HCT116 (cell line): Measurements from ENCODE around the gene RNH1. TPM values are rescaled to one million over a fixed set of nuclear protein-coding genes. Genes with fewer than 3 reads are reported as not detected.

ENCODE experiments used
- ATAC-seq: fragments of 200-7000 bp; cut with Tn5 transposase; 2 replicates; pipeline ENCODE4 v1.9.1; 2020; ENCODE audit warnings: mild to moderate bottlenecking, moderate library complexity
- BruUV-seq: library from RNA; stranded (reverse); fragments of 400-500 nt; replicated peaks from 2 replicates; lab custom pipeline; 2021; lab: Mats Ljungman, UMichigan
- CTCF ChIA-PET: fragments of 300-600 bp; sonication (Branson Sonifier 250); formaldehyde crosslinking; loops from one replicate; lab custom pipeline; 2021; ENCODE audit warnings: antibody characterized with exemption; lab: Charles Lee
- POLR2A ChIA-PET: fragments of 300-600, 350-600 bp; sonication (Branson Sonifier 250); formaldehyde crosslinking; loops from one replicate; lab custom pipeline; 2021; ENCODE audit warnings: antibody characterized with exemption; lab: Charles Lee
- RAD21 ChIA-PET, 2 experiments: fragments of 300-600 bp; sonication (Branson Sonifier 250); formaldehyde crosslinking; loops; one replicate each; lab custom pipeline; 2023; ENCODE audit warnings: low total read pairs in 2 of 2; ENCODE audit not compliant: uncharacterized antibody in 2 of 2, unreplicated experiment in 2 of 2, low non-redundant PET in 1 of 2; lab: Charles Lee
- DNase-seq: peaks from one replicate; pipeline ENCODE4 v3.0.0-alpha.2; 2010; ENCODE audit warnings: low read depth, low spot score
- H2AFZ ChIP-seq: fragments of 200-600 bp; shearing (Covaris generic), sonication (generic); 2 replicates; pipeline ENCODE4 v1.6.1; 2017; ENCODE audit warnings: low read depth, mixed run types, mixed read lengths, antibody characterized with exemption, low read length; ENCODE audit not compliant: poor library complexity, severe bottlenecking
- H3K27ac ChIP-seq: 2 replicates; pipeline ENCODE4 v1.5.1; 2012; ENCODE audit warnings: low read depth, low read length
- H3K27me3 ChIP-seq: fragments of 200-600 bp; sonication (generic); 2 replicates; pipeline ENCODE4 v1.6.1; 2016; ENCODE audit warnings: mixed run types, low read length, mixed read lengths; ENCODE audit not compliant: insufficient read depth
- H3K36me3 ChIP-seq, 2 experiments: fragments of 200-500 bp in 1 of 2; fragments of 200-600 bp in 1 of 2; sonication (Bioruptor generic) in 1 of 2; sonication (generic) in 1 of 2; 2 replicates each; pipeline versions ENCODE4 v1.5.1 to v1.6.1; 2014 to 2016; ENCODE audit warnings: low read length in 2 of 2, inconsistent platforms in 1 of 2, mixed read lengths in 1 of 2, mixed run types in 1 of 2; ENCODE audit not compliant: insufficient read depth in 2 of 2, control insufficient read depth in 1 of 2
- H3K4me1 ChIP-seq, 2 experiments: fragments of 200-600 bp in 1 of 2; sonication (generic) in 1 of 2; 2 replicates each; pipeline versions ENCODE4 v1.5.1 to v1.6.1; 2012 to 2017; ENCODE audit warnings: low read length in 2 of 2, inconsistent platforms in 1 of 2, mild to moderate bottlenecking in 1 of 2, mixed read lengths in 1 of 2, mixed run types in 1 of 2, moderate library complexity in 1 of 2; ENCODE audit not compliant: insufficient read depth in 2 of 2, control insufficient read depth in 1 of 2
- H3K4me2 ChIP-seq: fragments of 200-600 bp; sonication (generic); 2 replicates; pipeline ENCODE4 v1.6.1; 2017; ENCODE audit warnings: mixed run types, low read length, mixed read lengths
- H3K4me3 ChIP-seq, 2 experiments: fragments of 200-600 bp in 1 of 2; sonication (generic) in 1 of 2; replicated peaks in 1 of 2; 2 replicates each; pipeline ENCODE4 v1.5.1; 2011 to 2016; ENCODE audit warnings: low read length in 2 of 2, control low read depth in 1 of 2, low read depth in 1 of 2, mild to moderate bottlenecking in 1 of 2, mixed read lengths in 1 of 2, mixed run types in 1 of 2
- H3K79me2 ChIP-seq: fragments of 200-600 bp; sonication (generic); 2 replicates; pipeline ENCODE4 v1.6.1; 2017; ENCODE audit warnings: mild to moderate bottlenecking, mixed run types, low read length, moderate library complexity, mixed read lengths; ENCODE audit not compliant: insufficient read depth
- H3K9ac ChIP-seq: fragments of 200-600 bp; sonication (generic); 2 replicates; pipeline ENCODE4 v1.6.1; 2016; ENCODE audit warnings: low read length, mixed read lengths
- H3K9me2 ChIP-seq: fragments of 200-600 bp; sonication (generic), shearing (Covaris generic); 2 replicates; pipeline ENCODE4 v1.6.1; 2017; ENCODE audit warnings: mixed run types, mild to moderate bottlenecking, moderate library complexity; ENCODE audit not compliant: insufficient read depth
- H3K9me3 ChIP-seq, 2 experiments: fragments of 200-500 bp in 1 of 2; fragments of 200-600 bp in 1 of 2; sonication (Bioruptor generic) in 1 of 2; sonication (generic) in 1 of 2; 2 replicates each; pipeline ENCODE4 v1.6.1; 2014 to 2017; ENCODE audit warnings: low read length in 2 of 2, mixed read lengths in 2 of 2, inconsistent platforms in 1 of 2, low read depth in 1 of 2, mild to moderate bottlenecking in 1 of 2, mixed run types in 1 of 2, moderate library complexity in 1 of 2; ENCODE audit not compliant: control insufficient read depth in 1 of 2, insufficient read depth in 1 of 2
- H4K20me1 ChIP-seq: fragments of 200-600 bp; sonication (generic), shearing (Covaris generic); 2 replicates; pipeline ENCODE4 v1.6.1; 2017; ENCODE audit warnings: mixed run types, mild to moderate bottlenecking, moderate library complexity; ENCODE audit not compliant: insufficient read depth
- CBX3 ChIP-seq: IDR thresholded peaks from 2 replicates; pipeline ENCODE4 v1.6.1; 2012; ENCODE audit warnings: low read depth
- EGR1 ChIP-seq: IDR thresholded peaks from 2 replicates; pipeline ENCODE4 v1.6.1; 2012; ENCODE audit warnings: low read depth
- ELF1 ChIP-seq: IDR thresholded peaks from 2 replicates; pipeline ENCODE4 v1.6.1; 2012; ENCODE audit warnings: low read depth, borderline replicate concordance
- EZH2 ChIP-seq: fragments of 200-600 bp; sonication (generic); IDR thresholded peaks from 2 replicates; pipeline ENCODE4 v1.6.1; 2017; ENCODE audit warnings: antibody characterized with exemption, mixed run types
- EZH2phosphoT487 ChIP-seq: fragments of 200-600 bp; IDR thresholded peaks from 2 replicates; pipeline ENCODE4 v1.6.1; 2018; ENCODE audit warnings: antibody characterized with exemption, borderline replicate concordance
- POLR2A ChIP-seq: IDR thresholded peaks from 2 replicates; pipeline ENCODE4 v1.7.0; 2011; ENCODE audit warnings: borderline replicate concordance; ENCODE audit not compliant: insufficient read depth, insufficient read length; ENCODE audit errors: extremely low read depth
- RAD21 ChIP-seq: IDR thresholded peaks from 2 replicates; pipeline ENCODE4 v1.6.1; 2012; ENCODE audit warnings: low read depth, mild to moderate bottlenecking
- SIN3A ChIP-seq: IDR thresholded peaks from 2 replicates; pipeline ENCODE4 v1.6.1; 2012; ENCODE audit warnings: low read depth
- SP1 ChIP-seq: IDR thresholded peaks from 2 replicates; pipeline ENCODE4 v1.6.1; 2012; ENCODE audit warnings: low read depth
- SRF ChIP-seq: IDR thresholded peaks from 2 replicates; pipeline ENCODE4 v1.6.1; 2012; ENCODE audit warnings: low read depth
- TCF7L2 ChIP-seq: IDR thresholded peaks from 2 replicates; pipeline ENCODE4 v1.7.0; 2011; ENCODE audit warnings: borderline replicate concordance, inconsistent platforms; ENCODE audit not compliant: insufficient read depth, insufficient read length; ENCODE audit errors: extremely low read depth
- YY1 ChIP-seq: IDR thresholded peaks from 2 replicates; pipeline ENCODE4 v1.6.1; 2011; ENCODE audit warnings: low read length, low read depth, moderate library complexity, mild to moderate bottlenecking; ENCODE audit not compliant: insufficient replicate concordance; ENCODE audit errors: extremely low read depth
- ZNF274 ChIP-seq: fragments of 200-500 bp; sonication (Bioruptor generic); IDR thresholded peaks from 2 replicates; pipeline ENCODE4 v1.6.1; 2014; ENCODE audit warnings: mild to moderate bottlenecking, low read depth, low read length, inconsistent platforms
- intact Hi-C: fragments of 100-400 bp; cut with micrococcal nuclease; formaldehyde crosslinking; loops from 2 replicates; pipeline ENCODE4 v1.10.0; 2022
- total RNA-seq: library from RNA; stranded (reverse); gene quantifications from one replicate; pipeline ENCODE4 v1.2.1, GENCODE V29; 2021; ENCODE audit not compliant: unreplicated experiment
- TF ChIP-seq, protein P1 (sequence below): IDR thresholded peaks from 2 replicates; pipeline ENCODE4 v1.6.1; 2012
- TF ChIP-seq, protein P2 (sequence below): IDR thresholded peaks from 2 replicates; pipeline ENCODE4 v1.6.1; 2011; ENCODE audit warnings: mild to moderate bottlenecking, low read length, moderate library complexity; ENCODE audit not compliant: insufficient replicate concordance; ENCODE audit errors: extremely low read depth
- TF ChIP-seq, protein P3 (sequence below), 3 experiments: fragments of 200-600 bp in 1 of 3; sonication (generic) in 1 of 3; IDR thresholded peaks in 2 of 3; conservative IDR thresholded peaks in 1 of 3; 2 replicates each; pipeline ENCODE4 v1.5.1; 2012 to 2017; ENCODE audit warnings: low read depth in 2 of 3, low read length in 2 of 3, antibody characterized with exemption in 1 of 3, borderline replicate concordance in 1 of 3, control low read depth in 1 of 3, mild to moderate bottlenecking in 1 of 3, mixed read lengths in 1 of 3, mixed run types in 1 of 3, moderate library complexity in 1 of 3; ENCODE audit not compliant: insufficient read depth in 1 of 3
- TF ChIP-seq, protein P4 (sequence below): IDR thresholded peaks from 2 replicates; pipeline ENCODE4 v1.6.1; 2012; ENCODE audit warnings: low read depth
- TF ChIP-seq, protein P5 (sequence below): IDR thresholded peaks from 2 replicates; pipeline ENCODE4 v1.6.1; 2012

The RNH1 gene
- total RNA-seq, 1 experiment from 2014 or later = 120 TPM

DNA sequence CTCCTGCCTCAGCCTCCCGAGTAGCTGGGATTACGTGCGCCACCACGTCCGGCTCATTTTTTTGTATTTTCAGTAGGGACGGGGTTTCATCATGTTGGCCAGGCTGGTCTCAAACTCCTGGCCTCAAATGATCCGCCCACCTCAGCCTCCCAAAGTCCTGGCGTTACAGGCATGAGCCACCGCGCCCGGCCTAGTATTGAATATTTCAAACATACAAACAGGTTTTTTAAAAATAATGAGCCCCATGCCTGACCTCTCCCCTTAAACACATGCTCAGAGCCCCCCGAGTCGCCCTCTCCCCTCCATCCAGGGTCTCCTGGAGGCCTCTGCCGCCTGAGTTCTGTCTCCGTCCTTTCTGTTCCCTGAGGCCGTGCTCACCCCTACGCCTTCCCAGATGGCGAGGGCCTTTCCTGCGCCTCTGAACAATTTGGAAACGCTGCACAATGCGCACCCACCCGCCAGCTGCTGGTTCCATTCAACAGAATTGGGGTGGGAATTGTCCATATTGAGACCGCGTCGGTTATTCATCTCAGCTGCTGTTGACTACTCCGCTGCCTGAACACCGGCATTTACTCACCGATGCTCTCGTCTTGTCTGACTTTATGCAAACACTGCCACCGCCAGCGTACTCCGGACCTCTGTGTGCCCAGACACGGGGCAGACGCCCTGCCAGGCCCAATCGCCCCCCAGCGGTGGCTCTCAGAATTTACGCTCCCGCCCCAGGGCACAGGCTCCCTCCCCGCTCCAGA lies 13.6 kb upstream of the RNH1 start:
- Histone ChIP-seq H3K27ac (no peak overlapping the region), H3K27me3 (no peaks in the 10 kb centered on the region), H3K4me3 (no peak overlapping the region), H3K9me3 (peaks cover 0 to 15% of the 10 kb centered on the region in 2 experiments; a peak in 1 of 4 replicates), H2AFZ (no peak overlapping the region), H4K20me1 (no peaks in the 10 kb centered on the region), H3K79me2 (no peaks in the 10 kb centered on the region), H3K9ac (no peak overlapping the region), H3K4me2 (no peak overlapping the region), H3K36me3 (no peaks in the 10 kb centered on the region), H3K9me2 (no peaks in the 10 kb centered on the region), H3K4me1 (peaks cover 4 to 5% of the 10 kb centered on the region in 2 experiments; a peak in 3 of 4 replicates)
- RAD21 ChIA-PET = no interaction called here
- CTCF ChIA-PET = no interaction called here
- BruUV-seq = no TSS peak
- no peak for DNase-seq
- intact Hi-C loops = no loop called here
- no peak for ATAC-seq
- POLR2A ChIA-PET = no interaction called here
- TF ChIP-seq EGR1 = no peak
- TF ChIP-seq, protein P1, sequence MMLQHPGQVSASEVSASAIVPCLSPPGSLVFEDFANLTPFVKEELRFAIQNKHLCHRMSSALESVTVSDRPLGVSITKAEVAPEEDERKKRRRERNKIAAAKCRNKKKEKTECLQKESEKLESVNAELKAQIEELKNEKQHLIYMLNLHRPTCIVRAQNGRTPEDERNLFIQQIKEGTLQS = no peak
- TF ChIP-seq CBX3 = no peak
- TF ChIP-seq SIN3A = no peak
- TF ChIP-seq, protein P2, sequence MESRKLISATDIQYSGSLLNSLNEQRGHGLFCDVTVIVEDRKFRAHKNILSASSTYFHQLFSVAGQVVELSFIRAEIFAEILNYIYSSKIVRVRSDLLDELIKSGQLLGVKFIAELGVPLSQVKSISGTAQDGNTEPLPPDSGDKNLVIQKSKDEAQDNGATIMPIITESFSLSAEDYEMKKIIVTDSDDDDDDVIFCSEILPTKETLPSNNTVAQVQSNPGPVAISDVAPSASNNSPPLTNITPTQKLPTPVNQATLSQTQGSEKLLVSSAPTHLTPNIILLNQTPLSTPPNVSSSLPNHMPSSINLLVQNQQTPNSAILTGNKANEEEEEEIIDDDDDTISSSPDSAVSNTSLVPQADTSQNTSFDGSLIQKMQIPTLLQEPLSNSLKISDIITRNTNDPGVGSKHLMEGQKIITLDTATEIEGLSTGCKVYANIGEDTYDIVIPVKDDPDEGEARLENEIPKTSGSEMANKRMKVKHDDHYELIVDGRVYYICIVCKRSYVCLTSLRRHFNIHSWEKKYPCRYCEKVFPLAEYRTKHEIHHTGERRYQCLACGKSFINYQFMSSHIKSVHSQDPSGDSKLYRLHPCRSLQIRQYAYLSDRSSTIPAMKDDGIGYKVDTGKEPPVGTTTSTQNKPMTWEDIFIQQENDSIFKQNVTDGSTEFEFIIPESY = no peak
- TF ChIP-seq SP1 = no peak
- no peak for TF ChIP-seq ELF1
- TF ChIP-seq SRF = no peak
- no peak for TF ChIP-seq TCF7L2
- no peak for TF ChIP-seq YY1
- no peak for TF ChIP-seq ZNF274
- TF ChIP-seq, protein P3, sequence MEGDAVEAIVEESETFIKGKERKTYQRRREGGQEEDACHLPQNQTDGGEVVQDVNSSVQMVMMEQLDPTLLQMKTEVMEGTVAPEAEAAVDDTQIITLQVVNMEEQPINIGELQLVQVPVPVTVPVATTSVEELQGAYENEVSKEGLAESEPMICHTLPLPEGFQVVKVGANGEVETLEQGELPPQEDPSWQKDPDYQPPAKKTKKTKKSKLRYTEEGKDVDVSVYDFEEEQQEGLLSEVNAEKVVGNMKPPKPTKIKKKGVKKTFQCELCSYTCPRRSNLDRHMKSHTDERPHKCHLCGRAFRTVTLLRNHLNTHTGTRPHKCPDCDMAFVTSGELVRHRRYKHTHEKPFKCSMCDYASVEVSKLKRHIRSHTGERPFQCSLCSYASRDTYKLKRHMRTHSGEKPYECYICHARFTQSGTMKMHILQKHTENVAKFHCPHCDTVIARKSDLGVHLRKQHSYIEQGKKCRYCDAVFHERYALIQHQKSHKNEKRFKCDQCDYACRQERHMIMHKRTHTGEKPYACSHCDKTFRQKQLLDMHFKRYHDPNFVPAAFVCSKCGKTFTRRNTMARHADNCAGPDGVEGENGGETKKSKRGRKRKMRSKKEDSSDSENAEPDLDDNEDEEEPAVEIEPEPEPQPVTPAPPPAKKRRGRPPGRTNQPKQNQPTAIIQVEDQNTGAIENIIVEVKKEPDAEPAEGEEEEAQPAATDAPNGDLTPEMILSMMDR (IDR thresholded peaks at IDR 0.05 in 2 of 3, conservative IDR thresholded peaks at IDR 0.05 in 1 of 3; ENCODE audit: borderline replicate concordance in 1 of 3, insufficient read depth in 1 of 3, low read depth in 2 of 3, low read length in 2 of 3) = no peak
- TF ChIP-seq POLR2A = no peak
- no peak for TF ChIP-seq EZH2
- TF ChIP-seq, protein P4, sequence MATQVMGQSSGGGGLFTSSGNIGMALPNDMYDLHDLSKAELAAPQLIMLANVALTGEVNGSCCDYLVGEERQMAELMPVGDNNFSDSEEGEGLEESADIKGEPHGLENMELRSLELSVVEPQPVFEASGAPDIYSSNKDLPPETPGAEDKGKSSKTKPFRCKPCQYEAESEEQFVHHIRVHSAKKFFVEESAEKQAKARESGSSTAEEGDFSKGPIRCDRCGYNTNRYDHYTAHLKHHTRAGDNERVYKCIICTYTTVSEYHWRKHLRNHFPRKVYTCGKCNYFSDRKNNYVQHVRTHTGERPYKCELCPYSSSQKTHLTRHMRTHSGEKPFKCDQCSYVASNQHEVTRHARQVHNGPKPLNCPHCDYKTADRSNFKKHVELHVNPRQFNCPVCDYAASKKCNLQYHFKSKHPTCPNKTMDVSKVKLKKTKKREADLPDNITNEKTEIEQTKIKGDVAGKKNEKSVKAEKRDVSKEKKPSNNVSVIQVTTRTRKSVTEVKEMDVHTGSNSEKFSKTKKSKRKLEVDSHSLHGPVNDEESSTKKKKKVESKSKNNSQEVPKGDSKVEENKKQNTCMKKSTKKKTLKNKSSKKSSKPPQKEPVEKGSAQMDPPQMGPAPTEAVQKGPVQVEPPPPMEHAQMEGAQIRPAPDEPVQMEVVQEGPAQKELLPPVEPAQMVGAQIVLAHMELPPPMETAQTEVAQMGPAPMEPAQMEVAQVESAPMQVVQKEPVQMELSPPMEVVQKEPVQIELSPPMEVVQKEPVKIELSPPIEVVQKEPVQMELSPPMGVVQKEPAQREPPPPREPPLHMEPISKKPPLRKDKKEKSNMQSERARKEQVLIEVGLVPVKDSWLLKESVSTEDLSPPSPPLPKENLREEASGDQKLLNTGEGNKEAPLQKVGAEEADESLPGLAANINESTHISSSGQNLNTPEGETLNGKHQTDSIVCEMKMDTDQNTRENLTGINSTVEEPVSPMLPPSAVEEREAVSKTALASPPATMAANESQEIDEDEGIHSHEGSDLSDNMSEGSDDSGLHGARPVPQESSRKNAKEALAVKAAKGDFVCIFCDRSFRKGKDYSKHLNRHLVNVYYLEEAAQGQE = no peak
- TF ChIP-seq, protein P5, sequence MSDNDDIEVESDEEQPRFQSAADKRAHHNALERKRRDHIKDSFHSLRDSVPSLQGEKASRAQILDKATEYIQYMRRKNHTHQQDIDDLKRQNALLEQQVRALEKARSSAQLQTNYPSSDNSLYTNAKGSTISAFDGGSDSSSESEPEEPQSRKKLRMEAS = no peak
- TF ChIP-seq RAD21 = no peak
- TF ChIP-seq EZH2phosphoT487 = no peak
